Keratinocyte (primary cell): ENCODE data around the gene EYS. TPM values are rescaled to one million over a fixed set of nuclear protein-coding genes. Genes with fewer than 3 reads are reported as not detected.

Experiments
- DNase-seq: peaks from one replicate; pipeline ENCODE4 v3.0.0-alpha.2; 2011; ENCODE audit warnings: low read depth, missing footprints, low spot score
- FAIRE-seq: peaks from 2 replicates; lab custom pipeline; 2011; peaks lifted over from hg19 to GRCh38; lab: Jason Lieb, UNC
- H2AFZ ChIP-seq: 2 replicates; pipeline ENCODE4 v1.6.0; 2012; ENCODE audit warnings: low read length, control low read depth, inconsistent platforms; ENCODE audit not compliant: control insufficient read depth
- H3K27ac ChIP-seq: 2 replicates; pipeline ENCODE4 v1.5.1; 2011; ENCODE audit warnings: low read length; ENCODE audit not compliant: control insufficient read depth, insufficient read depth
- H3K27me3 ChIP-seq: 3 replicates; pipeline ENCODE4 v1.6.0; 2011; ENCODE audit warnings: low read length; ENCODE audit not compliant: control insufficient read depth, insufficient read depth; ENCODE audit errors: extremely low read depth
- H3K36me3 ChIP-seq, 2 experiments: 2 replicates in 1 of 2; 3 replicates in 1 of 2; pipeline ENCODE4 v1.5.1; 2011; ENCODE audit warnings: low read length in 2 of 2, mild to moderate bottlenecking in 1 of 2; ENCODE audit not compliant: control insufficient read depth in 2 of 2, insufficient read depth in 2 of 2; ENCODE audit errors: extremely low read depth in 1 of 2
- H3K4me1 ChIP-seq: 3 replicates; pipeline ENCODE4 v1.5.1; 2011; ENCODE audit warnings: low read length; ENCODE audit not compliant: control insufficient read depth, insufficient read depth; ENCODE audit errors: extremely low read depth
- H3K4me2 ChIP-seq: 3 replicates; pipeline ENCODE4 v1.6.0; 2011; ENCODE audit warnings: low read depth, low read length; ENCODE audit not compliant: control insufficient read depth, insufficient read depth; ENCODE audit errors: extremely low read depth
- H3K4me3 ChIP-seq, 3 experiments: fragments of 200-600 bp in 1 of 3; sonication (generic) in 1 of 3; 2 replicates in 2 of 3; 3 replicates in 1 of 3; pipeline ENCODE4 v1.5.1; 2011 to 2016; ENCODE audit warnings: low read length in 3 of 3, mild to moderate bottlenecking in 3 of 3, control low read depth in 2 of 3, inconsistent platforms in 1 of 3, low read depth in 1 of 3, mixed read lengths in 1 of 3, mixed run types in 1 of 3, moderate library complexity in 1 of 3; ENCODE audit not compliant: control insufficient read depth in 2 of 3, insufficient read depth in 2 of 3; ENCODE audit errors: extremely low read depth in 1 of 3
- H3K79me2 ChIP-seq: 2 replicates; pipeline ENCODE4 v1.6.0; 2012; ENCODE audit warnings: low read length; ENCODE audit not compliant: control insufficient read depth, insufficient read depth
- H3K9ac ChIP-seq: 3 replicates; pipeline ENCODE4 v1.6.0; 2011; ENCODE audit warnings: low read length; ENCODE audit not compliant: control insufficient read depth, insufficient read depth; ENCODE audit errors: extremely low read depth
- H3K9me1 ChIP-seq: 3 replicates; pipeline ENCODE4 v1.6.0; 2011; ENCODE audit warnings: low read length; ENCODE audit not compliant: control insufficient read depth, insufficient read depth; ENCODE audit errors: extremely low read depth
- H3K9me3 ChIP-seq: 2 replicates; pipeline ENCODE4 v1.5.1; 2012; ENCODE audit warnings: low read depth, low read length; ENCODE audit not compliant: control insufficient read depth
- H4K20me1 ChIP-seq: 3 replicates; pipeline ENCODE4 v1.6.0; 2011; ENCODE audit warnings: low read length; ENCODE audit not compliant: control insufficient read depth, insufficient read depth; ENCODE audit errors: extremely low read depth
- EZH2 ChIP-seq: IDR thresholded peaks from one replicate; pipeline ENCODE4 v1.6.1; 2012; ENCODE audit warnings: inconsistent platforms, mild to moderate bottlenecking, low read length, moderate library complexity
- dilution Hi-C: fragments of 300-500 bp; cut with MboI; formaldehyde crosslinking; loops from one replicate; pipeline ENCODE4 v1.7.0; 2020; ENCODE audit warnings: low sequenced_read_pairs; ENCODE audit not compliant: extremely low pct_ligation_motif_present
- polyA plus RNA-seq, 5 experiments: library from polyadenylated mRNA; depleted of rRNA in 3 of 5; stranded (reverse) in 3 of 5; stranded (forward) in 1 of 5; unstranded in 1 of 5; fragments of >200 nt; gene quantifications; 1 replicate in 1 of 5; 2 replicates in 3 of 5; 3 replicates in 1 of 5; pipeline versions ENCODE4 v1.2.1 to v1.2.3, GENCODE V29; 2011 to 2012; ENCODE audit warnings: missing spikeins in 2 of 5, low read depth in 1 of 5, low replicate concordance in 1 of 5
- TF ChIP-seq, protein P1 (sequence below), 3 experiments: IDR thresholded peaks in 1 of 3; conservative IDR thresholded peaks in 1 of 3; optimal IDR thresholded peaks in 1 of 3; 2 replicates in 2 of 3; 3 replicates in 1 of 3; pipeline versions ENCODE3 to v1.5.1; 2011; ENCODE audit warnings: low read length in 3 of 3, mild to moderate bottlenecking in 3 of 3, moderate library complexity in 2 of 3, control low read depth in 1 of 3, inconsistent platforms in 1 of 3; ENCODE audit not compliant: insufficient read depth in 2 of 3; ENCODE audit errors: extremely low read depth in 1 of 3

The EYS gene
- polyA plus RNA-seq, 1 donor (not counting 4 experiments of a cell fraction or from before 2014, with no cell fraction given): 0.34 TPM

DNA sequence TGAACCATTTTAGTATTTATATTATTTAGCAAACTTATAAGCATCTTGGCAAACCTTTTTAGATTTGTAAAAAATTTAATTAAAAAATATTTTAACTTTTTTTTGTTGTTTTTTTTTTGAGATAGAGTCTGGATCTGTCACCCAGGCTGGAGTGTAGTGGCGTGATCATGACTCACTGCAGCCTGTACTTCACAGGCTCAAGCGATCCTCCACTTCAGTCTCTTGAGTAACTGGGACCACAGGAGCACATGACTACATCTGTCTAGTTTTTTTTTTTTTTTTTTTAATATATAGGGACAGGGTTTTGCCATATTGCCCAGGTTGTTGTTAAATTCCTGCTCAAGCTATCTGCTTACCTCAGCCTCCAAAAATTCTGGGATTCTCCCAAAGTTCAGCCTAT, 161.1 kb downstream of the EYS start:
- H4K20me1 ChIP-seq: no peaks in the 10 kb centered on the region
- no peak for FAIRE-seq
- TF ChIP-seq, protein P1, sequence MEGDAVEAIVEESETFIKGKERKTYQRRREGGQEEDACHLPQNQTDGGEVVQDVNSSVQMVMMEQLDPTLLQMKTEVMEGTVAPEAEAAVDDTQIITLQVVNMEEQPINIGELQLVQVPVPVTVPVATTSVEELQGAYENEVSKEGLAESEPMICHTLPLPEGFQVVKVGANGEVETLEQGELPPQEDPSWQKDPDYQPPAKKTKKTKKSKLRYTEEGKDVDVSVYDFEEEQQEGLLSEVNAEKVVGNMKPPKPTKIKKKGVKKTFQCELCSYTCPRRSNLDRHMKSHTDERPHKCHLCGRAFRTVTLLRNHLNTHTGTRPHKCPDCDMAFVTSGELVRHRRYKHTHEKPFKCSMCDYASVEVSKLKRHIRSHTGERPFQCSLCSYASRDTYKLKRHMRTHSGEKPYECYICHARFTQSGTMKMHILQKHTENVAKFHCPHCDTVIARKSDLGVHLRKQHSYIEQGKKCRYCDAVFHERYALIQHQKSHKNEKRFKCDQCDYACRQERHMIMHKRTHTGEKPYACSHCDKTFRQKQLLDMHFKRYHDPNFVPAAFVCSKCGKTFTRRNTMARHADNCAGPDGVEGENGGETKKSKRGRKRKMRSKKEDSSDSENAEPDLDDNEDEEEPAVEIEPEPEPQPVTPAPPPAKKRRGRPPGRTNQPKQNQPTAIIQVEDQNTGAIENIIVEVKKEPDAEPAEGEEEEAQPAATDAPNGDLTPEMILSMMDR (optimal IDR thresholded peaks at IDR 0.05 in 1 of 3, IDR thresholded peaks at IDR 0.05 in 1 of 3, conservative IDR thresholded peaks at IDR 0.05 in 1 of 3; ENCODE audit: extremely low read depth in 1 of 3, insufficient read depth in 2 of 3, low read length in 3 of 3): no peak
- no peak for TF ChIP-seq EZH2
- H3K27me3 ChIP-seq: no peaks in the 10 kb centered on the region
- no peak overlapping the region for H3K4me3 ChIP-seq
- no peaks in the 10 kb centered on the region for H3K9me3 ChIP-seq
- H3K9me1 ChIP-seq: no peaks in the 10 kb centered on the region
- no peaks in the 10 kb centered on the region for H3K4me1 ChIP-seq
- no peak overlapping the region for H3K4me2 ChIP-seq
- no peak overlapping the region for H2AFZ ChIP-seq
- dilution Hi-C loops: no loop called here
- H3K9ac ChIP-seq: no peak overlapping the region
- no peaks in the 10 kb centered on the region for H3K79me2 ChIP-seq
- H3K36me3 ChIP-seq: no peaks in the 10 kb centered on the region
- no peak for DNase-seq
- H3K27ac ChIP-seq: no peak overlapping the region

DNA sequence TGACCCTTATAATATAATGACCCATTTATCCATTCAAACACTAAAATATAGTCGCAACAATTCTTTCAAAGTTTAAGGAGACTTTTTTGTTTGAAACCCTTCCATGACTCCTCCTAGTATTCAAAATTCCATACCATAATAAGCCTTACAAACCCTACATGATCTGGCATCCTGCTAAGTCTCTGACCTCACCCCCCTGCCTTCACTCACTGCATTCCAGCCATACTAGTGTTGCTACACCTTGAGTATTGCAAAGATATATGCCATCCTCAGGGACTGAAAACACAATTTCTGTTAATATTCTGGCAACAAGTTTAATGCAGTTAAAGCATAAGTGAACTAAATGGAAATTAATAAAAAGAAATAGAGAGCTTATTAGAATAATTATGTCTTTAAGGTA, 168.4 kb downstream of the EYS start:
- no peak overlapping the region for H3K27ac ChIP-seq
- DNase-seq (no peak), FAIRE-seq (no peak)
- dilution Hi-C loops: no loop called here
- H4K20me1 ChIP-seq: no peaks in the 10 kb centered on the region
- no peak overlapping the region for H3K4me2 ChIP-seq
- no peaks in the 10 kb centered on the region for H3K27me3 ChIP-seq
- H3K36me3 ChIP-seq: no peaks in the 10 kb centered on the region
- no peak overlapping the region for H3K9ac ChIP-seq
- no peaks in the 10 kb centered on the region for H3K9me1 ChIP-seq
- no peaks in the 10 kb centered on the region for H3K4me1 ChIP-seq
- no peaks in the 10 kb centered on the region for H3K79me2 ChIP-seq
- H3K9me3 ChIP-seq: no peaks in the 10 kb centered on the region
- TF ChIP-seq, protein P1 (optimal IDR thresholded peaks at IDR 0.05 in 1 of 3, IDR thresholded peaks at IDR 0.05 in 1 of 3, conservative IDR thresholded peaks at IDR 0.05 in 1 of 3; ENCODE audit: extremely low read depth in 1 of 3, insufficient read depth in 2 of 3, low read length in 3 of 3): no peak
- no peak for TF ChIP-seq EZH2
- H3K4me3 ChIP-seq: no peak overlapping the region
- no peak overlapping the region for H2AFZ ChIP-seq
